Keratinocyte (primary cell): ENCODE results near the gene SPSB4. TPM values are rescaled to one million over a fixed set of nuclear protein-coding genes. Genes with fewer than 3 reads are reported as not detected.

ENCODE experiments used
- DNase-seq: peaks from one replicate; pipeline ENCODE4 v3.0.0-alpha.2; 2011; ENCODE audit warnings: low read depth, missing footprints, low spot score
- FAIRE-seq: peaks from 2 replicates; lab custom pipeline; 2011; peaks lifted over from hg19 to GRCh38; lab: Jason Lieb, UNC
- H2AFZ ChIP-seq: 2 replicates; pipeline ENCODE4 v1.6.0; 2012; ENCODE audit warnings: low read length, control low read depth, inconsistent platforms; ENCODE audit not compliant: control insufficient read depth
- H3K27ac ChIP-seq: 2 replicates; pipeline ENCODE4 v1.5.1; 2011; ENCODE audit warnings: low read length; ENCODE audit not compliant: control insufficient read depth, insufficient read depth
- H3K27me3 ChIP-seq: 3 replicates; pipeline ENCODE4 v1.6.0; 2011; ENCODE audit warnings: low read length; ENCODE audit not compliant: control insufficient read depth, insufficient read depth; ENCODE audit errors: extremely low read depth
- H3K36me3 ChIP-seq, 2 experiments: 2 replicates in 1 of 2; 3 replicates in 1 of 2; pipeline ENCODE4 v1.5.1; 2011; ENCODE audit warnings: low read length in 2 of 2, mild to moderate bottlenecking in 1 of 2; ENCODE audit not compliant: control insufficient read depth in 2 of 2, insufficient read depth in 2 of 2; ENCODE audit errors: extremely low read depth in 1 of 2
- H3K4me1 ChIP-seq: 3 replicates; pipeline ENCODE4 v1.5.1; 2011; ENCODE audit warnings: low read length; ENCODE audit not compliant: control insufficient read depth, insufficient read depth; ENCODE audit errors: extremely low read depth
- H3K4me2 ChIP-seq: 3 replicates; pipeline ENCODE4 v1.6.0; 2011; ENCODE audit warnings: low read depth, low read length; ENCODE audit not compliant: control insufficient read depth, insufficient read depth; ENCODE audit errors: extremely low read depth
- H3K4me3 ChIP-seq, 3 experiments: fragments of 200-600 bp in 1 of 3; sonication (generic) in 1 of 3; 2 replicates in 2 of 3; 3 replicates in 1 of 3; pipeline ENCODE4 v1.5.1; 2011 to 2016; ENCODE audit warnings: low read length in 3 of 3, mild to moderate bottlenecking in 3 of 3, control low read depth in 2 of 3, inconsistent platforms in 1 of 3, low read depth in 1 of 3, mixed read lengths in 1 of 3, mixed run types in 1 of 3, moderate library complexity in 1 of 3; ENCODE audit not compliant: control insufficient read depth in 2 of 3, insufficient read depth in 2 of 3; ENCODE audit errors: extremely low read depth in 1 of 3
- H3K79me2 ChIP-seq: 2 replicates; pipeline ENCODE4 v1.6.0; 2012; ENCODE audit warnings: low read length; ENCODE audit not compliant: control insufficient read depth, insufficient read depth
- H3K9ac ChIP-seq: 3 replicates; pipeline ENCODE4 v1.6.0; 2011; ENCODE audit warnings: low read length; ENCODE audit not compliant: control insufficient read depth, insufficient read depth; ENCODE audit errors: extremely low read depth
- H3K9me1 ChIP-seq: 3 replicates; pipeline ENCODE4 v1.6.0; 2011; ENCODE audit warnings: low read length; ENCODE audit not compliant: control insufficient read depth, insufficient read depth; ENCODE audit errors: extremely low read depth
- H3K9me3 ChIP-seq: 2 replicates; pipeline ENCODE4 v1.5.1; 2012; ENCODE audit warnings: low read depth, low read length; ENCODE audit not compliant: control insufficient read depth
- H4K20me1 ChIP-seq: 3 replicates; pipeline ENCODE4 v1.6.0; 2011; ENCODE audit warnings: low read length; ENCODE audit not compliant: control insufficient read depth, insufficient read depth; ENCODE audit errors: extremely low read depth
- CTCF ChIP-seq, 3 experiments: IDR thresholded peaks in 1 of 3; conservative IDR thresholded peaks in 1 of 3; optimal IDR thresholded peaks in 1 of 3; 2 replicates in 2 of 3; 3 replicates in 1 of 3; pipeline versions ENCODE3 to v1.5.1; 2011; ENCODE audit warnings: low read length in 3 of 3, mild to moderate bottlenecking in 3 of 3, moderate library complexity in 2 of 3, control low read depth in 1 of 3, inconsistent platforms in 1 of 3; ENCODE audit not compliant: insufficient read depth in 2 of 3; ENCODE audit errors: extremely low read depth in 1 of 3
- EZH2 ChIP-seq: IDR thresholded peaks from one replicate; pipeline ENCODE4 v1.6.1; 2012; ENCODE audit warnings: inconsistent platforms, mild to moderate bottlenecking, low read length, moderate library complexity
- dilution Hi-C: fragments of 300-500 bp; cut with MboI; formaldehyde crosslinking; loops from one replicate; pipeline ENCODE4 v1.7.0; 2020; ENCODE audit warnings: low sequenced_read_pairs; ENCODE audit not compliant: extremely low pct_ligation_motif_present
- polyA plus RNA-seq, 5 experiments: library from polyadenylated mRNA; depleted of rRNA in 3 of 5; stranded (reverse) in 3 of 5; stranded (forward) in 1 of 5; unstranded in 1 of 5; fragments of >200 nt; gene quantifications; 1 replicate in 1 of 5; 2 replicates in 3 of 5; 3 replicates in 1 of 5; pipeline versions ENCODE4 v1.2.1 to v1.2.3, GENCODE V29; 2011 to 2012; ENCODE audit warnings: missing spikeins in 2 of 5, low read depth in 1 of 5, low replicate concordance in 1 of 5

SPSB4 gene
- polyA plus RNA-seq, 1 donor (not counting 4 experiments of a cell fraction or from before 2014, with no cell fraction given) = not detected

GRCh38 chr3:141151439-141151838 lies 100.3 kb downstream of the SPSB4 start:
- no peak for FAIRE-seq
- no peak overlapping the region for H3K4me3 ChIP-seq

GRCh38 chr3:141152130-141152529 lies 101.0 kb downstream of the SPSB4 start:
- H3K4me2 ChIP-seq = no peak overlapping the region
- H3K27ac ChIP-seq = no peak overlapping the region
- H3K36me3 ChIP-seq = no peaks in the 10 kb centered on the region
- dilution Hi-C loops = no loop called here
- H3K79me2 ChIP-seq = no peaks in the 10 kb centered on the region
- H3K27me3 ChIP-seq = no peaks in the 10 kb centered on the region
- H3K4me1 ChIP-seq = no peaks in the 10 kb centered on the region
- TF ChIP-seq CTCF (optimal IDR thresholded peaks at IDR 0.05 in 1 of 3, IDR thresholded peaks at IDR 0.05 in 1 of 3, conservative IDR thresholded peaks at IDR 0.05 in 1 of 3; ENCODE audit: extremely low read depth in 1 of 3, insufficient read depth in 2 of 3, low read length in 3 of 3) (no peak), EZH2 (no peak)
- DNase-seq (no peak), FAIRE-seq (no peak)
- no peak overlapping the region for H2AFZ ChIP-seq
- H3K9me1 ChIP-seq = no peaks in the 10 kb centered on the region
- no peak overlapping the region for H3K9ac ChIP-seq
- H3K9me3 ChIP-seq = no peaks in the 10 kb centered on the region
- no peak overlapping the region for H3K4me3 ChIP-seq
- H4K20me1 ChIP-seq = no peaks in the 10 kb centered on the region

More at GRCh38 chr3:141151439-141151838, 100.3 kb downstream of the SPSB4 start:
- H3K4me2 ChIP-seq = no peak overlapping the region
- TF ChIP-seq CTCF (optimal IDR thresholded peaks at IDR 0.05 in 1 of 3, IDR thresholded peaks at IDR 0.05 in 1 of 3, conservative IDR thresholded peaks at IDR 0.05 in 1 of 3; ENCODE audit: extremely low read depth in 1 of 3, insufficient read depth in 2 of 3, low read length in 3 of 3) (no peak), EZH2 (no peak)
- H3K9me1 ChIP-seq = no peaks in the 10 kb centered on the region
- no peak overlapping the region for H3K9ac ChIP-seq
- H3K79me2 ChIP-seq = no peaks in the 10 kb centered on the region
- H4K20me1 ChIP-seq = no peaks in the 10 kb centered on the region
- no peaks in the 10 kb centered on the region for H3K9me3 ChIP-seq
- no peak for DNase-seq
- no peaks in the 10 kb centered on the region for H3K36me3 ChIP-seq
- no peak overlapping the region for H3K27ac ChIP-seq
- dilution Hi-C loops = no loop called here
- H2AFZ ChIP-seq = no peak overlapping the region
- no peaks in the 10 kb centered on the region for H3K27me3 ChIP-seq
- no peaks in the 10 kb centered on the region for H3K4me1 ChIP-seq
